Activated CD8-positive, alpha-beta memory T cell treated with anti-CD3 and anti-CD28 coated beads, Interleukin-2, amount 10 ng/mL, durations not matched to agents 7 days and 5 days (primary cell): ENCODE results near the gene KNSTRN. TPM values are rescaled to one million over a fixed set of nuclear protein-coding genes. Genes with fewer than 3 reads are reported as not detected.
A peak's percentile ranks its signal among the peaks of the same experiment; 100 is the strongest.

ENCODE experiments used
- ATAC-seq: fragments of 150-1000 bp; cut with Tn5 transposase; one replicate; pipeline ENCODE4 v1.10.0; 2021; ENCODE audit warnings: moderate library complexity
- CTCF ChIA-PET: fragments of 350-600 bp; sonication (Branson Sonifier 250); formaldehyde crosslinking; loops from one replicate; lab custom pipeline; 2021; ENCODE audit warnings: antibody characterized with exemption; lab: Charles Lee
- DNase-seq: peaks from one replicate; pipeline ENCODE4 v3.0.0-alpha.2; 2020
- H3K27ac Mint-ChIP-seq: one replicate; pipeline ENCODE4 v1.8.0; 2021; ENCODE audit warnings: mild to moderate bottlenecking, mixed read lengths
- H3K27me3 Mint-ChIP-seq: one replicate; pipeline ENCODE4 v1.8.0; 2021; ENCODE audit warnings: mixed read lengths
- H3K36me3 Mint-ChIP-seq: one replicate; pipeline ENCODE4 v1.8.0; 2021; ENCODE audit warnings: mild to moderate bottlenecking, mixed read lengths
- H3K4me1 Mint-ChIP-seq: one replicate; pipeline ENCODE4 v1.8.0; 2021; ENCODE audit warnings: mixed read lengths
- H3K4me3 Mint-ChIP-seq: one replicate; pipeline ENCODE4 v1.8.0; 2021; ENCODE audit warnings: mild to moderate bottlenecking, moderate library complexity, mixed read lengths
- H3K9me3 Mint-ChIP-seq: one replicate; pipeline ENCODE4 v1.8.0; 2022; ENCODE audit warnings: low read depth, mixed read lengths
- total RNA-seq, 2 experiments: library from RNA; stranded (reverse); gene quantifications; one replicate each; pipeline ENCODE4 v1.2.3, GENCODE V29; 2021

KNSTRN gene
- total RNA-seq, 2 experiments from 2014 or later, result 77.1 to 82.0 TPM

DNA sequence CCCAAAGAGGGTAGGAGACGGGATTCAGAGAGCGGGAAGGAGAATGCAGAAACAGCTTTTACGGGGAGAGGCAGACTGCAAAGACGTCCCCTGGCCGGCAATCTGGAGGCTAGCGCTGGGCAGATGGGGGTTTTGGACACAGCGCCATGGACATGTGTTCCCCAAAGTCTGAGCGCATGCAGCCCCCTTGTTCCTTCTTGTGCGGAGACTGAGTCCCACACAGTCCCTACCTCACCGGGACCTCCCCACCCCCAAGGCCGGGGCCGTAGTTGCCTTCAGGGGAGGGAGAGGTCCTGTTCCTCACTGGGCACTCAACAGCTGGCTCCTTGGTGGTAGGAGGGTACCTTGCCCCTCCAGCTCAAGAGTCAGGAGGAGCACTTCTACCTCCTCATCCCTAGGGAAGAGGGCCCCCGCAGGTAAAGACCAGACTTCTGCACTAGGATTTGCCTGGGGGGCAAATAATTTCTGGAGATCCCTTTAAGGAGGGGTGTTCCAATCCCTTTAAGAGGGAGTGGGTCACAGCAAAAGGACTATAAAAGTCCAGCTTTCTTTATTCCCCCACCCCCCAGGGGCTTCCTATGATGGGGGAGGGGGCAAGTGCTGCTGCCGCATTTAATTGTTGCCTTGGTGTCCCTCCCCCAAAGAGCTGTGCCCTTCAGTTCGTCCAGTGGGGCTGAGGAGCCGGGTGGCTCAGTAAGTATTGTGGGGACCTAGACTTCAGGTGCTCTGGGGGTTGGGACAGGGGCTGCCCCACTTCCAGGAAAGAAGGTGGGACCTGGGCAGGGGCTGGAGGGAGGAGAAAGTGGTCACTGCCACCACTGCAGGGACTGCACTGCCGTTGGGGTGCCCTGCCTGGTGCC, 54.6 kb downstream of the KNSTRN start:
- no peaks in the 10 kb centered on the region for H3K9me3 Mint-ChIP-seq
- CTCF ChIA-PET, result interaction anchor here (0.9 to 7.0 kb wide), 6 partner anchors 9 to 158 kb away, joined by 3 to 54 read pairs (median 4); partner anchors contain the start of genes DISP2 and INAFM2
- H3K4me1 Mint-ChIP-seq, result peaks cover 16% of the 10 kb centered on the region
- H3K27ac Mint-ChIP-seq, result no peak overlapping the region
- peaks cover 61% of the 10 kb centered on the region for H3K27me3 Mint-ChIP-seq
- DNase-seq, result no peak
- H3K4me3 Mint-ChIP-seq, result no peak overlapping the region
- ATAC-seq, result no peak
- no peaks in the 10 kb centered on the region for H3K36me3 Mint-ChIP-seq

DNA sequence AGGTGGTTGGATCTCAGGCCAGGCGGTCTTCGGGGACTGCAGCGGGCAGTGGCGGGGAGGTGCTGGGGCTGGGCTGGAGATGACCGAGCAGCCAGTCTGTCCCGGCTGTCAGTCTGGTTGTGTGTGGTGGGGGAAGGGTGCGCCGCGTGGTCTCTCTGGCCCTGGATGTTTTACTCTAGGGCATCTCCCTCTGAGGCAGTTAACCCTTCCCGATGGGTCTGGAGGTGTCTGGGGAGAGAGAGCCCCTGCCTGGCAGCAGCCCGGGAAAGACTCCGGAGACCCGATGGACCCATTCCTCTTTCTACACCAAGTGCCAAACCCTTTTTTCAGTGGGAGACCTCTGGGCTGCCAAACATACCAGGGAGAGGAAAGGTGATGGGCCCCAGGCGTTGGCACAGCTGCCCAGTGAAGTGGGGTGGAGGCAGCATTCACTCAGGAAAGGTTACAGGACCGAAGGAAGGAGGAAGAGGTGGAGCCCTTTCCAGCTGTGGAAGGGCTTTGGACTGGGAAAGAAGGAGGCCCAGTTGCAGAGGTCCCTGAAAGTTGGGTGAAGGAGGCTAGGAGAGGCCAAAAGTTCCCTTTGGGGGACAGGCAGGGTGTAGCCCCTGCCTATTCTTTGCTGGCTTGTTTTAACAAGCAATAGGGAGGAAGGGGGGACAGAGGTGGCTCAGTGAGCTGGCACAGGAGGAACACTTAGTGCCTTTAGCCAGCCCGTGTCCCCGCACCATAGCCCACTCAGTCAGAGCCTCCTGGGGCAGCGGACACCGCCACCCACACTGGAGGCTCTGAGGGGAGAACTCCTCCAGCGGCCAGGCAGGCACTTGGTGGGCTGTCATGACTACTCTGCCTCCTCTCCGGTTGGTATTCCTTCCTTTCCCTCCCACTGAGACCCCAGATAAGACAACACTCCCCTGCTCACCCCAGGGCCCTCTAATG, 55.5 kb downstream of the KNSTRN start:
- Mint-ChIP-seq H3K36me3 (no peaks in the 10 kb centered on the region), H3K27me3 (peaks cover 68% of the 10 kb centered on the region), H3K27ac (no peak overlapping the region), H3K4me1 (peaks cover 24% of the 10 kb centered on the region), H3K4me3 (no peak overlapping the region), H3K9me3 (no peaks in the 10 kb centered on the region)
- CTCF ChIA-PET, result interaction anchor here (1.2 to 7.0 kb wide), 6 partner anchors 8 to 159 kb away, joined by 3 to 54 read pairs (median 6); no protein-coding TSS in a partner anchor
- no peak for ATAC-seq
- no peak for DNase-seq

DNA sequence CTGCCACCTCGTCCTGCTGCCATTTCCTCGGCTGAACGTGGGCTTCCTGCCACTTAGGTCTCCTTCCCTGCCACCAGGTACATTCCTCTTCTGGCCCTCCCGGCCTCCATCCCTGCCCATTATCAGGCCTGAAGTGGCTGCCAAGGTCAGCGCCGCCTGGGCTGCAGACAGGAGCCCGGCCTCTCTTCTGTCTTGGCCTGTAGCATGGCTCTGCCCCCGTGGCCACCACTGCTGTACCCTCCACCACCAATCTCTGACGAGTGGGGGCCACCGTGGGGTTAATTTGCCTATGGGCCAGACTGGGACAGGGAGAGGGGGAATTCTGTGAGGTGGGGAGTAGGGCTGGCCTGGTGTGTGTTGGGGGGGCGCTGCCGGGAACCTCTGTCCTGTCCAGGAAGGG, 56.2 kb downstream of the KNSTRN start:
- Mint-ChIP-seq H3K27ac (no peak overlapping the region), H3K9me3 (no peaks in the 10 kb centered on the region), H3K27me3 (peaks cover 67% of the 10 kb centered on the region)

DNA sequence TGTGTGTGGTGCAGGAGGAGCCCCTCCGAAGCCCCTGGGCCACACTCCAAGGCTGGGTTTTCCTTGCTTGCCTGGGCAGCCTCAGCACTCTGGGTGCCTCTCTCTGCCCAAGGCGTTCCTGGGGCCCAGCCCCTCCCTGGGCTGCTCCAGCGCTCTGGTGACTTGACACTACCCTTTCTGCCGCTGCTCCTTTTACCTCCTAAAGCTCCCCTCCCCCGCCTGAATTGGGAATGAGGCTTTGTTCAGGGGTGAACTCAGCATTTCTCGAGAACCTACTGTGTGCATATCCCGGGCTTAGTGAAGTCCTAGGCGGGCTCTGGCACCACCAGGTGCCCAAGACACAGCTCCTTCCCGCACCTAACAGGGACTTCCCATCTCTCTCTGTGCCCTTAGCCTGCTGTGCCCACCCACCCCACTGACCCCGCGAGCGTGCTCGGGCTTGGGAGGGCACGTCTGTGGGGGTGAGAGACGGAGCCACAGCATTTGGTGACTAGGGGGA, 57.0 kb downstream of the KNSTRN start:
- Mint-ChIP-seq H3K4me1 (peaks cover 34% of the 10 kb centered on the region), H3K9me3 (no peaks in the 10 kb centered on the region), H3K4me3 (peak overlapping the region; percentile 72), H3K27ac (no peak overlapping the region), H3K36me3 (no peaks in the 10 kb centered on the region), H3K27me3 (peaks cover 61% of the 10 kb centered on the region)
- CTCF ChIA-PET, result interaction anchor here (0.7 to 7.0 kb wide), 17 partner anchors 9 to 164 kb away, joined by 3 to 54 read pairs (median 4); partner anchors contain the start of gene IVD
- DNase-seq, result no peak
- no peak for ATAC-seq

More for the DNA sequence above, 56.2 kb downstream of the KNSTRN start:
- Mint-ChIP-seq H3K4me3 (no peak overlapping the region), H3K4me1 (peaks cover 31% of the 10 kb centered on the region), H3K36me3 (no peaks in the 10 kb centered on the region)
- CTCF ChIA-PET, result interaction anchor here (1.3 to 7.0 kb wide), 5 partner anchors 10 to 100 kb away, joined by 3 to 54 read pairs (median 8); no protein-coding TSS in a partner anchor
- DNase-seq, result no peak
- no peak for ATAC-seq

DNA sequence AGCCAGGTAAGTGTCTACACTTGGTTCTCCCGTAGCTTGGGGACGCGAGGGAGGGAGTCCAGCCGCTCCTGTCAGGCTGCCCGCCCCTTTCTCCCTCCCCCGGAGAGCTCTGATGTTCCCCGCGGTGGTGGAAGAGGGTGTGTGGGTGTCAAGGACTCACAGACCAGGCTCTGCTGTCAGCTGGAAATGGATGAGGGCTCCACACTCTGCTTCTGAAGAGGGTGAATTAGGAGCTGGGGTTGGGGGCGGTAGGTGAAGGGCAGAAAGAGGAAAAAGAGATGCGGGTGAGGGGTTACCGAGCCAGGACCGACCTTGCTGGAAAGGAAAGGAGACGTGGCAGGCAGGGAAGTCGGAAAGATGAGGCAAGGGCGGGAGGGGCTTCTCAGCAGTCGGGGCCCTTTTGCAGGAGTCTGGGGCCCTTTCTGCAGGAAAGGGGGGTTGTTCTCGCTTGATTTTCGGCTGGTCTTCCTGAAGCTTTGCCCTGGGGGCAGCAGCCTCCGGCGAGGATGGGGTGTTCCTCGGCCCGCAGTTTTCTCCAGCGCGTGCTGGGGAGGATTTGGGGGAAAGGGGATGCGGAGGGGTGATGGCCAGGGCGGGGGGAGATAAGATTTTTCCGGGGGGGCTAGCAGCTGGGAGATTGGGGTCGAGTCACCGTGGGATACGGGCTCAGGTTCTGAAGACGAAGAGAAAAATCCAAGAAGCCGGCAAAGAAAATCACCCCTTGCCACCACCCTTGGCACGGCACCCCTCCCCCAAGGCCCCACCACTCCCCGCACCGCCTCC, 57.6 kb downstream of the KNSTRN start:
- CTCF ChIA-PET, result interaction anchor here (0.6 to 7.0 kb wide), 20 partner anchors 9 to 744 kb away, joined by 3 to 54 read pairs (median 4); partner anchors contain the start of genes IVD and RPUSD2
- Mint-ChIP-seq H3K27me3 (peaks cover 54% of the 10 kb centered on the region), H3K9me3 (no peaks in the 10 kb centered on the region), H3K4me3 (peak overlapping the region; percentile 72), H3K27ac (no peak overlapping the region), H3K4me1 (peaks cover 37% of the 10 kb centered on the region), H3K36me3 (no peaks in the 10 kb centered on the region)
- DNase-seq, result peak; percentile 50
- no peak for ATAC-seq

DNA sequence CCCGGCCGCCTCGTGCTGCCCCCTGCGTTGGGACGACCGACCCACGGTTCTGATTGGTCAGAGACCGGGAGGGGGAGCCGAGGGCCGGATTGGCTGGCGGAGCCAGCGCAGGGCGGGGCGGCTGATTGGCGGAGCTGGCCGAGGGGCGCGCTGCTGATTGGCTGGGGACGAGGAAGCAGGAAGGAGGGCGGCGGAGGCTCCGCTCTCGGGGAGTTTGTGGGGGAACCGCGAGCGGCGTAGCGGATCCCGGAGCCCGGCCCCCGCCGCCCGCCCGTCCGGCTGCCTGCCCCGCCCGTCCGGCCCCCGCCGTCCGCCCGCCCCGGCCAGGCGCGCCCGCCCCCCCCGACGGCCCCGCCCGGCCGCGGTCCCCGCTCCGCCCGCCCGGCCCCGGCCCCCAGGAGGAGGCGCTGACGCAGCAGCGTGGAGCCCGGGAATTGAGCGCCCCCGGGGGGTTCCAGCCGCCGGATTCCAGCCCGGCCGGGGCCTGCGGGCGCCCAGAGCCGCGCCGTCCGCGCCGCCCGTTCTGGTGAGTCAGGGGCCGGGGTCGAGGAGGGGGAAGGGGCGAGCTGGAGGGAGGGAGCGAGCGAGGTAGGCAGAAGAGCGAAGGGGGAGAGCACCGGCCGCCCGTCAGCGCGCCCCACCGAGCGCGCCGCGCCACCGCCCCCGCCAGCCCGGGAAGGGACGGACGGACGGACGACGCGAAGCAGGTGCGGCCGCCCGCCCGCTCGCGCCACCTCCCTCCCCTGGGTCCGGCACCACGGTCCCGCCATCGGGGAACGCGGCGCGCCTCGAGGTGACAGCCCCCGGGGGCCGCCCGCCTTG, 58.4 kb downstream of the KNSTRN start, which contains the start of gene BAHD1:
Gene BAHD1, plus strand, starts transcription at position 211 of the 822 bp plus-strand sequence. CDS start 17,512 bp downstream, outside the sequence.
- no peaks in the 10 kb centered on the region for H3K36me3 Mint-ChIP-seq
- H3K9me3 Mint-ChIP-seq, result no peaks in the 10 kb centered on the region
- CTCF ChIA-PET, result interaction anchor here (0.6 to 7.0 kb wide), 14 partner anchors 11 to 743 kb away, joined by 3 to 54 read pairs (median 6); partner anchors contain the start of genes CCDC32, INAFM2, IVD and RPUSD2
- peaks cover 47% of the 10 kb centered on the region for H3K27me3 Mint-ChIP-seq
- peak; percentile 98 for DNase-seq
- ATAC-seq, result peak; percentile 94
- peak within 1 kb of the TSS; percentile 67 for H3K27ac Mint-ChIP-seq
- peak within 1 kb of the TSS; percentile 78 for H3K4me3 Mint-ChIP-seq
- H3K4me1 Mint-ChIP-seq, result peaks cover 34% of the 10 kb centered on the region

DNA sequence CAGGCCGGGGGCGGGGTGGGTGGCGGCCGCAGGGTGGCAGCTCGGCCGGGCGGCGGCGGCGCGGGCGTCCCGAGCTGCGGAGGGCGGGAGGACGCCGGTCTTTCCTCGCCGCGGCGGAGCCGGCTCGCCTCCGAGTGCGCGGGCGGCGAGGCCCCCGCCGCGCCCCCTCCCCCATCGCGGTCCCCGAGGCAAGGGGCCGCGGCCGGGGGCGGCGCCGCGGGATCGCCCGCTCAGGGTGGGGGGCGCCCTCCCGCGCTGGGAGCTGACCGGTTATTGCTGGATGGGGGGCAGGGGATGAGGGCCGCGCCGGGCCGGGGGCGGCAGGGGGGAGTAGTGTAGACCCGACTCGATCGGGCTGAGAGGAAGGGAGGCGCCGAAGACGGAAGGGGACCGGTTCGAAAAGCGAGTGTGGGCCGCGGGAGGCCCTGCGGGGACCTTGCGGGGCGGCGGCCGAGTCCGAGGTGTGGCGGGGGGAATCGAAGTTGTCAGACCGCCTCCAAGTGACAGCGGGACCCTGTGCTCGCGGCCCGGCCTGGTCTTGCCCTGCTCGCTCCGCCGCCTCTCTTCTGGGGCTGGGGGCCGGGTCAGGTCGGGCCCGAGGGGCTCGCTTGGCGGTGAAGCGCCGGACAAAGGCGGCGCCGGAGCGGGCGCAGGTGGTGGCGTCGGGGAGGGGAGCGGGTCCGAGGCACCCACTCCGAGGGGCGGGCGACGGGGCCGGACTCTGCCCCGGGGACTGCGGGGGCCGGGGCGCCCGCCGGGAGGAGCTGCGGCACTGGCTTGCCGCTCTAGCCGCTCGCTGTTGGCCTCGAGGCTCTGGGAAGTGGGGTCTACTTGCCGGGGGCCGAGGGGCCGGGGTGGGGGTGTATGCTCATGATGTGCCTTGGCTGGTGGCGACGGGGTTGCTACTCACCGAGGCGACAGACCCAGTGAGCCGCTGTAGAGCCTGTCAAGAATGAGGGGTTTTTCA, 59.3 kb downstream of the KNSTRN start:
- Mint-ChIP-seq H3K27ac (peak overlapping the region; percentile 67), H3K4me1 (peaks cover 30% of the 10 kb centered on the region), H3K27me3 (peaks cover 40% of the 10 kb centered on the region), H3K9me3 (no peaks in the 10 kb centered on the region), H3K4me3 (peak overlapping the region; percentile 78), H3K36me3 (no peaks in the 10 kb centered on the region)
- CTCF ChIA-PET, result interaction anchor here (0.6 to 7.0 kb wide), 14 partner anchors 10 to 133 kb away, joined by 3 to 54 read pairs (median 5); partner anchors contain the start of genes CCDC32, INAFM2 and IVD
- peak; percentile 47 for DNase-seq
- no peak for ATAC-seq

DNA sequence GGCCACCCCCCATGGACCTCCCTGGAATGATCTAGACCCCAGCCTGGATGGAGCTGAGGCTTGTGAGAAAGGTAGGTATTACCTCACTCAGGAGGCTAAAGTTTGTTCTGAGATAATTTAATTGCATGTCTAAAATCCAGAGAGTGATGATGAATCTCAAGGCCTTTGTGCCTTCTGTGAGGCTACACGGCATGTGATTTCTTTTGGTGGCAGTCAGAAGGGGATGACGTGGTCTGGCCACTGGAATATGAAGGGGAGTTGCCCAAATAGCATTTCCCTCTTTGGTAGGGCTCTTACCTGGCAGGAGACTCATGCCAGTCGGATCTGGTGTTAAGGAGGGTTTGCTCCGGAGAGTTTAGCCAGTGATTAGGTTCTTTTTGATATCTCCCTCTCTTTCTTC, 60.7 kb downstream of the KNSTRN start:
- CTCF ChIA-PET, result interaction anchor here (1.0 to 7.0 kb wide), 6 partner anchors 9 to 106 kb away, joined by 3 to 54 read pairs (median 8); no protein-coding TSS in a partner anchor
- ATAC-seq, result no peak
- H3K36me3 Mint-ChIP-seq, result no peaks in the 10 kb centered on the region

DNA sequence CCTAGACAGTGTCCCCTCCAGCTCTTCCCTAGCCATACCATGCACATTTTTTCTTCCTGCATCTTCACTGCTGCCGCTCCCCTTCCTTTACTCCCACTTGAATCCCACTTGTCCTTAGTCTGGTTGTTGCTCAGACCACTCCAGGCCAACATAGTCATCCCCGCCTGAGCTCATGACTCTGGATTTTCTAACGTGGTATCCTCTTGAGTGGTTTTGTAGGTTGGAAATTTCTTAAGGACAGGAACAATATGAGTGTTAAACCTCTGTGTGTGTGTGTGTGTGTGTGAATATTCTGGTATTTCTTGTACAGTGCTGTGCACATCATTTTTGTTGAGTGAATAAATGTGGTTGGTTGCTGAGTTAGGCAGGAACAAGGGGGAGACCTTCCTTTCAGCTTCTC, 61.3 kb downstream of the KNSTRN start:
- ATAC-seq (no peak), DNase-seq (no peak)
- CTCF ChIA-PET, result interaction anchor here (2.1 to 7.0 kb wide), 3 partner anchors 8 to 106 kb away, joined by 7 to 54 read pairs (median 8); no protein-coding TSS in a partner anchor
- Mint-ChIP-seq H3K27me3 (peaks cover 21% of the 10 kb centered on the region), H3K9me3 (no peaks in the 10 kb centered on the region), H3K4me1 (peaks cover 30% of the 10 kb centered on the region), H3K27ac (no peak overlapping the region), H3K36me3 (no peaks in the 10 kb centered on the region), H3K4me3 (no peak overlapping the region)

More for the DNA sequence above, 60.7 kb downstream of the KNSTRN start:
- Mint-ChIP-seq H3K27ac (no peak overlapping the region), H3K4me1 (peaks cover 30% of the 10 kb centered on the region), H3K27me3 (peaks cover 26% of the 10 kb centered on the region), H3K9me3 (no peaks in the 10 kb centered on the region), H3K4me3 (no peak overlapping the region)
- DNase-seq, result no peak
